ENCODE measurements around the gene SDK2.

Gene SDK2

DNA sequence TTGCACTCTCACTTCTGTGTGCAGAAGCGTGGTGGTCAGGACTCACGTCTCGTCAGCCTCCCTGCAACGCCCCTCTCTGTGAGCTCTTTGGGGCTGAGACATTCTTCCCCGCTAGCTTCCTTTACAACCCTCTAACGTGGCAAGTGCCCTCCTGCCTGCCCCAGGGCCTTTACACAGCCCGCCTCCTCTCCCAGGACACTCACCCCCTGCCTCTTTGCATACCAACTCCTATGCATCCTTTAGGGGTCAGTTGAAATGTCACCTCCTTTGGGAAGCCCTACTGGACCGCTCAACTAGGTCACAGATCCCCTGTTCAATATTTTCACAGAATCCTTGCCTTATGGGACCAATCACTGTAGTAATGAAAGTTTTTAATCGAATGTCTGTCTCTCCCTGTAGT, 61.4 kb downstream of the SDK2 start:
- Histone ChIP-seq H3K9me3 (ENCODE audit: control insufficient read depth in 2 of 2, low read length in 2 of 2) (no peaks in the 10 kb centered on the region), H3K27ac (ENCODE audit: low read depth in 2 of 2, low read length in 2 of 2) (no peak overlapping the region), H3K9ac (ENCODE audit: low read depth in 1 of 2, low read length in 2 of 2) (no peak overlapping the region), H3K36me3 (ENCODE audit: control insufficient read depth in 2 of 2, insufficient read depth in 2 of 2, low read length in 2 of 2) (no peaks in the 10 kb centered on the region), H3K27me3 (ENCODE audit: control insufficient read depth in 2 of 2, insufficient read depth in 2 of 2, low read length in 2 of 2) (no peaks in the 10 kb centered on the region), H3K4me3 (ENCODE audit: low read length in 2 of 2) (no peak overlapping the region), H3K4me1 (ENCODE audit: control insufficient read depth in 2 of 2, insufficient read depth in 2 of 2, low read length in 2 of 2) (no peaks in the 10 kb centered on the region)

DNA sequence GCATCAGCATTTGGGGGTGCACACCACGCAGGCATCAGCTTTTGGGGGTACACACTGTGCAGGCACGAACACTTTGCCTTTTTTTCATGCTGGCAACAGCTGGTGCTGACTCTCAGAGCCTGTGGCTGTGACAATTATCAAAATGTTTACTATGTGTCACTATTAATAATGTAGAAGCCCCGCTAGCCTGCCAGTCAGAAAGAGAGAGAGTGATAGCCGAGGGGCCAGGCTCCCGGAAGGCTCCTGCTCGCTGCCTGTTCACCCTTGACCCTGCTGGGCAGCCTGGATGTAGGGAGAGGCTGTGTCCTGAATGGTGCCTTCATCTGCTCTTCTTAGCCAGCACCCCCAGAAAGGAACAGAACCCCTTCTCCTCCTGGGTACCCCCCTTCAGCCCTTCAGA, 61.9 kb downstream of the SDK2 start:
- Histone ChIP-seq H3K27ac (ENCODE audit: low read depth in 2 of 2, low read length in 2 of 2) (no peak overlapping the region), H3K4me3 (ENCODE audit: low read length in 2 of 2) (no peak overlapping the region), H3K27me3 (ENCODE audit: control insufficient read depth in 2 of 2, insufficient read depth in 2 of 2, low read length in 2 of 2) (no peaks in the 10 kb centered on the region), H3K9me3 (ENCODE audit: control insufficient read depth in 2 of 2, low read length in 2 of 2) (no peaks in the 10 kb centered on the region), H3K36me3 (ENCODE audit: control insufficient read depth in 2 of 2, insufficient read depth in 2 of 2, low read length in 2 of 2) (no peaks in the 10 kb centered on the region), H3K9ac (ENCODE audit: low read depth in 1 of 2, low read length in 2 of 2) (no peak overlapping the region), H3K4me1 (ENCODE audit: control insufficient read depth in 2 of 2, insufficient read depth in 2 of 2, low read length in 2 of 2) (no peaks in the 10 kb centered on the region)

DNA sequence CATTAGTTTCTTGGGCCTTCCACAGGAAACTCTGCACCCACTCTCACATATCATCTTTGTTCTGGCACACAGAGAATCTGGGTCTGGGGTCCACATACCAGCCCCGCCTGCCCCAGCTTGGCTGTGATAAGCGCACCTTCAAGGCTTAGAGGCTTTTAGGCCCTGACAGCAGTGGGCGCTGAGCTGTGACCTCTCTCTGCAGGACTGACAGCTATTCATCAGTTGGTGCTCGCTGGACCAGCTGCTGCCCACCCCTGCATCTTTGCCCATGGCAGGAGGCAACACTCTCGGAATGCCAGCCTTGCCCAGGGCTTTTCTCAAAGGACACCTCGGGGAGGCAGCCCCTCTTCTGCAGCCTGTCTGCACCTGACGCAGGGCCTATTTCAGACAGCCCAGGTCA, 62.9 kb downstream of the SDK2 start:
- Histone ChIP-seq H3K9ac (ENCODE audit: low read depth in 1 of 2, low read length in 2 of 2) (no peak overlapping the region), H3K4me1 (ENCODE audit: control insufficient read depth in 2 of 2, insufficient read depth in 2 of 2, low read length in 2 of 2) (no peaks in the 10 kb centered on the region), H3K27ac (ENCODE audit: low read depth in 2 of 2, low read length in 2 of 2) (no peak overlapping the region), H3K4me3 (ENCODE audit: low read length in 2 of 2) (no peak overlapping the region), H3K36me3 (ENCODE audit: control insufficient read depth in 2 of 2, insufficient read depth in 2 of 2, low read length in 2 of 2) (no peaks in the 10 kb centered on the region), H3K27me3 (ENCODE audit: control insufficient read depth in 2 of 2, insufficient read depth in 2 of 2, low read length in 2 of 2) (no peaks in the 10 kb centered on the region), H3K9me3 (ENCODE audit: control insufficient read depth in 2 of 2, low read length in 2 of 2) (no peaks in the 10 kb centered on the region)

- no peak overlapping the region for H3K4me3 ChIP-seq (ENCODE audit: low read length in 2 of 2)
- H3K4me1 ChIP-seq (ENCODE audit: control insufficient read depth in 2 of 2, insufficient read depth in 2 of 2, low read length in 2 of 2): no peaks in the 10 kb centered on the region
- no peak overlapping the region for H3K27ac ChIP-seq (ENCODE audit: low read depth in 2 of 2, low read length in 2 of 2)
- H3K36me3 ChIP-seq (ENCODE audit: control insufficient read depth in 2 of 2, insufficient read depth in 2 of 2, low read length in 2 of 2): no peaks in the 10 kb centered on the region
- H3K9ac ChIP-seq (ENCODE audit: low read depth in 1 of 2, low read length in 2 of 2): no peak overlapping the region
- H3K27me3 ChIP-seq (ENCODE audit: control insufficient read depth in 2 of 2, insufficient read depth in 2 of 2, low read length in 2 of 2): no peaks in the 10 kb centered on the region
- H3K9me3 ChIP-seq (ENCODE audit: control insufficient read depth in 2 of 2, low read length in 2 of 2): no peaks in the 10 kb centered on the region
These were observed 64.1 kb downstream of the SDK2 start for GRCh38 chr17:73580073-73580710.

GRCh38 chr17:73576556-73577098, 67.6 kb downstream of the SDK2 start:
- no peaks in the 10 kb centered on the region for H3K36me3 ChIP-seq (ENCODE audit: control insufficient read depth in 2 of 2, insufficient read depth in 2 of 2, low read length in 2 of 2)
- no peak overlapping the region for H3K27ac ChIP-seq (ENCODE audit: low read depth in 2 of 2, low read length in 2 of 2)
- H3K27me3 ChIP-seq (ENCODE audit: control insufficient read depth in 2 of 2, insufficient read depth in 2 of 2, low read length in 2 of 2): no peaks in the 10 kb centered on the region
- no peaks in the 10 kb centered on the region for H3K9me3 ChIP-seq (ENCODE audit: control insufficient read depth in 2 of 2, low read length in 2 of 2)
- no peaks in the 10 kb centered on the region for H3K4me1 ChIP-seq (ENCODE audit: control insufficient read depth in 2 of 2, insufficient read depth in 2 of 2, low read length in 2 of 2)
- H3K9ac ChIP-seq (ENCODE audit: low read depth in 1 of 2, low read length in 2 of 2): no peak overlapping the region
- no peak overlapping the region for H3K4me3 ChIP-seq (ENCODE audit: low read length in 2 of 2)

DNA sequence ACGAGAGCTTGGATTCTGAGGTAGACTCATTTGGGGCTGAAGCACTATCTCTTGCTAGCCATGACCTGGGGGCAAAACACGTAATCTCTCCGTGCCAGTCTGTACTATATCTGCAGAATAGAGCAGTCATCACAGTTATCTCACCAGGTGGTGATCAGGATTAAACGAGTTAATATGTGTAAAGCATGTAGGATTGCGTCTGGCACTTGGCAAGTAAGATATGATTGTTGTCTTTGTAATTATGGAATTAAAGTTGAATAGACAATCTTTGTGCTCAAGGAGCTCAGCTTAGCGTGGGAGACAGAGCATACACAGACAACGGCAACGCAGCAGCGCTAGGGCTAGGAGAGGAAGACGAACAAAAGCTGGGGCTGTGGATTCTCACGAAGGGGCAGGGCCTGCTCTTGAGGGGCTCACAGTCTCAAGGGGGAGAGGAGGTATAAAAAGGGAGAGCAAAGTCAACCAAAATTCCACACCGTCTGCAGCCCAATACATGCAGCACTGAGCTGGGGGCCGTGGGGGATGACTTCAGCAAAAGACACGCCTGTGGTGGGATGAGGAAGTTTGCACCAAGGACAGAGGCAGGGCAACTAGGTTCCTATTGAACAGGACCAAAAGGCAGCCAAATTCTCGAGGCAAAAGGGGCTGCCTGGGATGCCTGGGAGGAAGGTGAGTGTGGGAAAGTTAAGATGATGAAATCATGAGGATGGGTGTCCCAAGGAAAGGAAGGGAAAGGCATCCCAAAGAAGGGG, 68.6 kb downstream of the SDK2 start:
- H3K27me3 ChIP-seq (ENCODE audit: control insufficient read depth in 2 of 2, insufficient read depth in 2 of 2, low read length in 2 of 2): no peaks in the 10 kb centered on the region
- H3K4me1 ChIP-seq (ENCODE audit: control insufficient read depth in 2 of 2, insufficient read depth in 2 of 2, low read length in 2 of 2): no peaks in the 10 kb centered on the region
- H3K9ac ChIP-seq (ENCODE audit: low read depth in 1 of 2, low read length in 2 of 2): no peak overlapping the region
- H3K9me3 ChIP-seq (ENCODE audit: control insufficient read depth in 2 of 2, low read length in 2 of 2): no peaks in the 10 kb centered on the region
- no peak overlapping the region for H3K4me3 ChIP-seq (ENCODE audit: low read length in 2 of 2)
- H3K27ac ChIP-seq (ENCODE audit: low read depth in 2 of 2, low read length in 2 of 2): no peak overlapping the region
- H3K36me3 ChIP-seq (ENCODE audit: control insufficient read depth in 2 of 2, insufficient read depth in 2 of 2, low read length in 2 of 2): no peaks in the 10 kb centered on the region

GRCh38 chr17:73571511-73572130, 72.6 kb downstream of the SDK2 start:
- Histone ChIP-seq H3K36me3 (ENCODE audit: control insufficient read depth in 2 of 2, insufficient read depth in 2 of 2, low read length in 2 of 2) (no peaks in the 10 kb centered on the region), H3K27ac (ENCODE audit: low read depth in 2 of 2, low read length in 2 of 2) (no peak overlapping the region), H3K27me3 (ENCODE audit: control insufficient read depth in 2 of 2, insufficient read depth in 2 of 2, low read length in 2 of 2) (no peaks in the 10 kb centered on the region), H3K4me3 (ENCODE audit: low read length in 2 of 2) (no peak overlapping the region), H3K4me1 (ENCODE audit: control insufficient read depth in 2 of 2, insufficient read depth in 2 of 2, low read length in 2 of 2) (no peaks in the 10 kb centered on the region), H3K9ac (ENCODE audit: low read depth in 1 of 2, low read length in 2 of 2) (no peak overlapping the region), H3K9me3 (ENCODE audit: control insufficient read depth in 2 of 2, low read length in 2 of 2) (no peaks in the 10 kb centered on the region)

DNA sequence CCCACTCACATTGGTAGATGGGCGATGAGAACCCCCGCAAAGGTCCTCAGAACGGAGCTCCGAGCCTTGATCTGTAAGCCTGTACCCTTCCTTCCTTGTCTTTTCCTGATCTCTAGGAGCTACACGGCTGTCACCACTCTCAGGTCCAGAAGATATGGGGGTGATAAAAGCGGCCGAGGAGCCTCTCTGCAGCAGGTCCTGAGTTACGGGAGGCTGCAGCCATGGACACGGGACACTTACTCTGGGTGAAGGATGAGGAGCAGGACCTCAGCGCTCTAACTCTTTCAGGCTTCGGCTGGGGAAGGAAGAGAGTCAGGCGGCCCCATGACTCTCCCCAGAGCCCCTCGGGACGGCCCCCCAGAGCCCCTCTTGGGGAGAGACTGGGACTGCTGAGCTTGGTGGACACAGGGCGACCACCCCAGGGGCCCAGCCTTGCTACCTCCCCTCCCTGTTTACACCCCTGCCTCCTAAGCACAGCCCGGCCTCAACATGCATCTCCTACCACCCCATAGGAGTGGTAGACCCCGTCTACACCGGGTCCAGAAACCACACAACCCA, 74.4 kb downstream of the SDK2 start:
- H3K36me3 ChIP-seq (ENCODE audit: control insufficient read depth in 2 of 2, insufficient read depth in 2 of 2, low read length in 2 of 2): no peaks in the 10 kb centered on the region
- no peaks in the 10 kb centered on the region for H3K9me3 ChIP-seq (ENCODE audit: control insufficient read depth in 2 of 2, low read length in 2 of 2)
- H3K4me1 ChIP-seq (ENCODE audit: control insufficient read depth in 2 of 2, insufficient read depth in 2 of 2, low read length in 2 of 2): peaks cover 0 to 2% of the 10 kb centered on the region in 2 donors
- H3K27me3 ChIP-seq (ENCODE audit: control insufficient read depth in 2 of 2, insufficient read depth in 2 of 2, low read length in 2 of 2): no peaks in the 10 kb centered on the region
- H3K4me3 ChIP-seq (ENCODE audit: low read length in 2 of 2): no peak overlapping the region
- H3K27ac ChIP-seq (ENCODE audit: low read depth in 2 of 2, low read length in 2 of 2): no peak overlapping the region
- no peak overlapping the region for H3K9ac ChIP-seq (ENCODE audit: low read depth in 1 of 2, low read length in 2 of 2)

DNA sequence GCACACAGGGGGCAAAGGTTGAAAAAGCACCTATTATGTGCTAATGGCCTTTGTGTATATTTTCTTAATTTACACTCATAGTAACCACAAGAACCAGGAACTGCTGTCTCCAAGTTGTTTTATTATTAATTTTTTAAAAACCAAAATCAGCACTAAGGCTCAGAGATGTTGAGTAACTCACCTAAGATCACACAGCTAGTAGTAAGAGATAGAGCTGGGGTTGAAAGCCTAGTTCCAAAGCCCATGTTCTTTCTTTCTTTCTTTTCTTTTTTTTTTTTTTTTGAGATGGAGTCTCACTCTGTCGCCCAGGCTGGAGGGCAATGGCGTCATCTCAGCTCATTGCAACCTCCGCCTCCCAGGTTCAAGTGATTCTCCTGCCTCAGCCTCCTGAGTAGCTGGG, 75.3 kb downstream of the SDK2 start:
- no peak overlapping the region for H3K9ac ChIP-seq (ENCODE audit: low read depth in 1 of 2, low read length in 2 of 2)
- H3K36me3 ChIP-seq (ENCODE audit: control insufficient read depth in 2 of 2, insufficient read depth in 2 of 2, low read length in 2 of 2): no peaks in the 10 kb centered on the region
- H3K27me3 ChIP-seq (ENCODE audit: control insufficient read depth in 2 of 2, insufficient read depth in 2 of 2, low read length in 2 of 2): no peaks in the 10 kb centered on the region
- H3K27ac ChIP-seq (ENCODE audit: low read depth in 2 of 2, low read length in 2 of 2): no peak overlapping the region
- peaks cover 0 to 2% of the 10 kb centered on the region in 2 donors for H3K4me1 ChIP-seq (ENCODE audit: control insufficient read depth in 2 of 2, insufficient read depth in 2 of 2, low read length in 2 of 2)
- H3K4me3 ChIP-seq (ENCODE audit: low read length in 2 of 2): no peak overlapping the region
- H3K9me3 ChIP-seq (ENCODE audit: control insufficient read depth in 2 of 2, low read length in 2 of 2): no peaks in the 10 kb centered on the region
